Heart left ventricle (tissue), 16 donors: ENCODE results near the gene CHN2. TPM values are rescaled to one million over a fixed set of nuclear protein-coding genes. Genes with fewer than 3 reads are reported as not detected.

Experiments
- ATAC-seq, 4 donors: fragments of 200-7000 bp; cut with Tn5 transposase; one replicate each; pipeline ENCODE4 v1.9.1; 2020 to 2022; ENCODE audit warnings: moderate library complexity in 4 of 4, mild to moderate bottlenecking in 3 of 4, moderate number of reproducible peaks in 1 of 4
- DNase-seq, 5 donors: peaks; one replicate each; pipeline ENCODE4 v3.0.0-alpha.2; 2020
- H3K27ac ChIP-seq, 12 donors: fragments of 200-600 bp; sonication (generic) in 4 of 12; one replicate each; pipeline versions ENCODE4 v1.5.0 to v1.8.0; 2016 to 2022; ENCODE audit warnings: mild to moderate bottlenecking in 2 of 12
- H3K27me3 ChIP-seq, 9 donors: fragments of 200-600 bp; sonication (generic) in 2 of 9; one replicate each; pipeline versions ENCODE4 v1.5.1 to v1.8.0; 2016 to 2022; ENCODE audit warnings: mild to moderate bottlenecking in 3 of 9
- H3K36me3 ChIP-seq, 9 donors: fragments of 200-600 bp; sonication (generic) in 2 of 9; one replicate each; pipeline versions ENCODE4 v1.5.0 to v1.8.0; 2018 to 2022; ENCODE audit warnings: mild to moderate bottlenecking in 2 of 9
- H3K4me1 ChIP-seq, 12 donors: fragments of 200-600 bp; sonication (generic) in 4 of 12; one replicate each; pipeline versions ENCODE4 v1.5.0 to v1.8.0; 2016 to 2022; ENCODE audit warnings: mild to moderate bottlenecking in 3 of 12
- H3K4me3 ChIP-seq, 12 donors: fragments of 200-600 bp; sonication (generic) in 4 of 12; one replicate each; pipeline versions ENCODE4 v1.5.0 to v1.8.0; 2017 to 2022; ENCODE audit warnings: mild to moderate bottlenecking in 9 of 12, moderate library complexity in 4 of 12
- H3K9me3 ChIP-seq, 12 donors: fragments of 200-600 bp; sonication (generic) in 4 of 12; one replicate each; pipeline versions ENCODE4 v1.5.0 to v1.8.0; 2016 to 2022; ENCODE audit warnings: mild to moderate bottlenecking in 1 of 12
- POLR2A ChIP-seq, 2 donors: fragments of 450-650 bp; IDR thresholded peaks; one replicate each; pipeline ENCODE4 v1.6.1; 2017; ENCODE audit warnings: antibody characterized with exemption in 2 of 2, mild to moderate bottlenecking in 2 of 2, moderate library complexity in 2 of 2
- WGBS, 4 donors: extraction: QIAGEN DNeasy Blood & Tissue Kit in 2 of 4; methylation state at CpG; one replicate each; pipeline versions ENCODE4 v1.1.5 to v1.1.7; 2013 to 2018; 5-methylcytosine and 5-hydroxymethylcytosine counted together
- intact Hi-C, 10 donors: fragments of 100-400 bp; cut with DNase I; formaldehyde crosslinking; loops; one replicate each; pipeline versions ENCODE4 v1.11.1 to v1.14.2; 2022
- polyA plus RNA-seq, 2 donors: library from polyadenylated mRNA; stranded (reverse); fragments of 200-250 nt; gene quantifications; one replicate each; pipeline ENCODE4 v1.2.3, GENCODE V29; 2013
- total RNA-seq, 9 donors: library from RNA; depleted of rRNA in 2 of 9; stranded (reverse); fragments of >200 nt in 2 of 9; fragmentation: NEBNext Ultra II Directional in 3 of 9; extraction: Animal tissue kit (Norgen Biotek cat#: 25700) in 3 of 9; gene quantifications; one replicate each; pipeline versions ENCODE4 v1.1.0 to v1.2.4, GENCODE V29; 2016 to 2023
- TF ChIP-seq, protein P1 (sequence below), 12 donors: fragments of 200-600 bp; sonication (generic) in 4 of 12; IDR thresholded peaks; one replicate each; pipeline versions ENCODE4 v1.5.0 to v1.8.0; 2018 to 2022; ENCODE audit warnings: antibody characterized with exemption in 12 of 12, mild to moderate bottlenecking in 5 of 12
- donor health status: ischemic (EF 13 %, LVEDD 7.1; RV severe dilation, severe dysfunction).
- donor health status: healthy with polysubstance abuse.
- donor health status: DM: no; HTN: yes; CAD: no.
- donor health status: DM: no; HTN: no; CAD: no.
- donor health status: ischemic (EF 25% LVEDD 6.9; RV normal size, moderate dysfunction).
- donor health status: ischemic (EF 25% LVEDD 5.7; RV mildly dilated, moderate dysfunction).
- donor health status: healthy.
- donor health status: DM: yes; HTN: yes; CAD: no.
- donor health status: ischemic (EF 35%, LVEDD 5.7; RV mildly dilated, moderate dysfunction).
- donor health status: nonischemic (EF 11% LVEDD 7.7; RV severe dilation, severe dysfunction).
- donor health status: DM: yes; HTN: yes; CAD: no.
- donor health status: PGD.
- donor health status: ischemic (EF 29% LVEDD 5.4; RV normal size, mild dysfunction).
- donor health status: nonischemic (EF 23%, LVEDD 6.1; RV moderate dilation, normal function).

CHN2 gene
- total and polyA plus RNA-seq, 11 donors, result 11.2 to 54.4 (median 33.6) TPM

DNA sequence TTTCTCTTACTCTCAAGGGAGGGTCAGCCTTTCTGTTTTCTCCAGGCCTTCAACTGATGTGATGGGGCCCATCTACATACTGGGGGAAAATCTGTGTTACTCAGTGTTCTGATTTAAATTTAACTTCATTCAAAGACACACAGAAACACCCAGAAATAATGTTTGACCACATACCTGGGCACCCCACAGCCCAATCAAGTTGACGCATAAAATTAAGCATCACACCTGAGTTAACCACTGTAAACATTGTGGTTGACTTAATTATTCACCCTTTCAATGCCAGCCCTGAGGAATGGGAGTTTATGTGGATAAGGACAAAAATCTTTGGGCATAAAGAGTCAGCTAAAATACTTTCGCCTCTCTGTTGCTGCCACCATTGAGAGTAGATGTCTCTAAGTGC is 10.0 kb upstream of the CHN2 start:
- H3K4me1 ChIP-seq, result peaks cover 0 to 1% (median 0%) of the 10 kb centered on the region in 12 donors
- ATAC-seq (no peak), DNase-seq (no peak)
- intact Hi-C loops, result loop anchor here in 1 of 10 donors (10.0 kb wide), 1 partner anchor 260 kb away; no protein-coding TSS in a partner anchor
- TF ChIP-seq, protein P1, sequence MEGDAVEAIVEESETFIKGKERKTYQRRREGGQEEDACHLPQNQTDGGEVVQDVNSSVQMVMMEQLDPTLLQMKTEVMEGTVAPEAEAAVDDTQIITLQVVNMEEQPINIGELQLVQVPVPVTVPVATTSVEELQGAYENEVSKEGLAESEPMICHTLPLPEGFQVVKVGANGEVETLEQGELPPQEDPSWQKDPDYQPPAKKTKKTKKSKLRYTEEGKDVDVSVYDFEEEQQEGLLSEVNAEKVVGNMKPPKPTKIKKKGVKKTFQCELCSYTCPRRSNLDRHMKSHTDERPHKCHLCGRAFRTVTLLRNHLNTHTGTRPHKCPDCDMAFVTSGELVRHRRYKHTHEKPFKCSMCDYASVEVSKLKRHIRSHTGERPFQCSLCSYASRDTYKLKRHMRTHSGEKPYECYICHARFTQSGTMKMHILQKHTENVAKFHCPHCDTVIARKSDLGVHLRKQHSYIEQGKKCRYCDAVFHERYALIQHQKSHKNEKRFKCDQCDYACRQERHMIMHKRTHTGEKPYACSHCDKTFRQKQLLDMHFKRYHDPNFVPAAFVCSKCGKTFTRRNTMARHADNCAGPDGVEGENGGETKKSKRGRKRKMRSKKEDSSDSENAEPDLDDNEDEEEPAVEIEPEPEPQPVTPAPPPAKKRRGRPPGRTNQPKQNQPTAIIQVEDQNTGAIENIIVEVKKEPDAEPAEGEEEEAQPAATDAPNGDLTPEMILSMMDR (IDR thresholded peaks at IDR 0.05), result no peak
- TF ChIP-seq POLR2A (IDR thresholded peaks at IDR 0.05), result no peak
- WGBS, 4 donors, result 93 to 98% (median 97%) methylated on average over 2 of the region's 2 CpGs
- H3K27me3 ChIP-seq, result peaks cover 0 to 6% (median 0%) of the 10 kb centered on the region in 9 donors
- H3K9me3 ChIP-seq, result no peaks in the 10 kb centered on the region
- H3K4me3 ChIP-seq, result no peak overlapping the region
- no peaks in the 10 kb centered on the region for H3K36me3 ChIP-seq
- H3K27ac ChIP-seq, result no peak overlapping the region

DNA sequence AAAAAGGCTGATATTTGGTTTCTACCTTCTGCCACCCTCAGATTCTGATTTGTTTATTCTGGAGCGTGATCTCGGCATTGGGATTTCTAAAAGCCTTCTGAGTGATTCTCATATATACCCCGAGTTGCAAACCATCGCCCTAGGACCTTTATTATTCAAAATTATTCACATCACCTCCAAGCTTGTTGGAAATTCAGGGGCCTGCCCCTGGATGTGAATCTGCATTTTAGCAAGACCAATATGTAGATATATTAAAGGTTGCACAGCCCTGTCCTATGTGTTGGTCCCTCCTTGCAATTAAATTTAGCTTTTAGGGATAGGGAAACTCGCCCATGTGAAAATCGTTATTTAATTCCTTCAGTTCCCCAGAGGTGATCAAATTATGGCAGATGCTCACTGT is 9.0 kb upstream of the CHN2 start:
- H3K27me3 ChIP-seq, result peaks cover 0 to 6% (median 0%) of the 10 kb centered on the region in 9 donors
- no peak for ATAC-seq
- no peaks in the 10 kb centered on the region for H3K9me3 ChIP-seq
- H3K4me3 ChIP-seq, result no peak overlapping the region
- H3K27ac ChIP-seq, result no peak overlapping the region
- H3K36me3 ChIP-seq, result no peaks in the 10 kb centered on the region
- TF ChIP-seq, protein P1 (IDR thresholded peaks at IDR 0.05), result no peak
- TF ChIP-seq POLR2A (IDR thresholded peaks at IDR 0.05), result no peak
- intact Hi-C loops, result loop anchor here in 5 of 10 donors (5.0 to 10.0 kb wide), 5 partner anchors 78 to 263 kb away; no protein-coding TSS in a partner anchor
- DNase-seq, result no peak
- WGBS, 4 donors, result 88 to 90% (median 90%) methylated on average over 6 of the region's 6 CpGs
- peaks cover 0 to 7% (median 0%) of the 10 kb centered on the region in 12 donors for H3K4me1 ChIP-seq

DNA sequence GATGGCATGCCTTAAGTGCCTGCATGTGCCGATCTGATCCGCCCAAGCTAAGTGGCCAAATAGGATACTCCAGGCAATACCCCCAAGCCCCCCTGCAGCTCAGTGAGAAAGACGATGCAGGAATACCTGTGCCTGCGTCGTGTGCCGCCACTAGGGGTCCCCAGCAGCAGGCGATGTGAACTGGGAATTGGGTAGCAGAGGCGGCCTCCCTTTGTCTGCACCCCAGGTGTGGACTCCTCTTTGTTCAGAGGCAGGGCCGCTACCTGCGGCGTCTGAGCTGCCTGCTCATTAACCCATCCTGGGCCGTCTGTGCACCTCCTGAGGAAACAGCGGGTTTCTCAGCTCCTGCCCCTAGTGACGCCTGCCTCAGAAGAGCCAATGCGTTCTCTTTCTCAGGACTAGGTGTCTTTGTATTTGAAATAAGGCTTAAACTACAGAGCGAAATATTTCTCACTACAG is 4.8 kb upstream of the CHN2 start:
- Histone ChIP-seq H3K9me3 (no peaks in the 10 kb centered on the region), H3K27ac (no peak overlapping the region), H3K4me3 (no peak overlapping the region), H3K36me3 (no peaks in the 10 kb centered on the region), H3K27me3 (peaks cover 0 to 10% (median 0%) of the 10 kb centered on the region in 9 donors), H3K4me1 (peaks cover 0 to 21% (median 2%) of the 10 kb centered on the region in 12 donors)
- TF ChIP-seq, protein P1 (IDR thresholded peaks at IDR 0.05), result peak; percentile 69 to 86 (median 78)
- no peak for TF ChIP-seq POLR2A (IDR thresholded peaks at IDR 0.05)
- ATAC-seq (peak; percentile 56 to 76 (median 66)), DNase-seq (peak; percentile 51 to 77 (median 60))
- intact Hi-C loops, result loop anchor here (1.0 to 10.0 kb wide), 14 partner anchors 65 to 267 kb away; no protein-coding TSS in a partner anchor
- WGBS, 4 donors, result 20 to 28% (median 22%) methylated on average over 16 of the region's 16 CpGs

DNA sequence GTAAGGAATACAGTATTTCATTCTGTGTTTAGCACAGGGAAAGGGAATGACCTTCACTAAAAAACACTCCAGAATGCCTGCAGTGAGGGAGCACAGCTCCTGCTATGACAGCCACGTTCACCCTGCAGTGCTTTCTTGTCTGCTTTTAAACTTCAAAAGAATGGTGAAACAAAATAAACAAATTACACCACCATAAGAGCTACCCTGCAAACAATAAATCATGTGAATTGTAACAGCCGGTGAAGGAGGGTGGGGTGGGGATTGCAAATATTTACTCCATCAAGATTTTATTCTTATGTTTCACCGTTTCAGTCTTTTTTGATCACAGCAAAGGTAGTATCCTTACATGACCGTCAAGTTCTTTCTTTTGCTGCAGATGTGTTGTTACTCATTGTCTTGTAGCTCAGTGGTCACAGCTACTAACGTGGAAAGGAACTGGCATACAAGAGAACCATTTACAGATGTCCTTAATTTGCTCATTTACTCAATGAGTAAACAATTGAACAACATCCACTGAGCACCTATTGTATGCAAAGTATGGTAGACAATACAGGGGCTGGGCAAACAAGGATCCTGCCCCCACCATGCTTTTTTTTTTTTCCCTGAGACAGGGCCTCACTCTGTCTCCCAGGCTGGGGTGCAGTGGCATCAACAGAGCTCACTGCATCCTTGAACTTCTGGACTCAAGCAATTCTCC is 4.1 kb upstream of the CHN2 start:
- intact Hi-C loops, result loop anchor here in 9 of 10 donors (2.0 to 10.0 kb wide), 12 partner anchors 66 to 268 kb away; no protein-coding TSS in a partner anchor
- WGBS, 4 donors, result 76 to 84% (median 80%) methylated on average over 5 of the region's 5 CpGs
- peaks cover 0 to 10% (median 0%) of the 10 kb centered on the region in 9 donors for H3K27me3 ChIP-seq
- no peak overlapping the region for H3K27ac ChIP-seq
- H3K36me3 ChIP-seq, result no peaks in the 10 kb centered on the region
- no peak for DNase-seq
- no peak for TF ChIP-seq POLR2A (IDR thresholded peaks at IDR 0.05)
- TF ChIP-seq, protein P1 (IDR thresholded peaks at IDR 0.05), result no peak
- H3K9me3 ChIP-seq, result no peaks in the 10 kb centered on the region
- peaks cover 0 to 27% (median 2%) of the 10 kb centered on the region in 12 donors for H3K4me1 ChIP-seq
- no peak for ATAC-seq
- H3K4me3 ChIP-seq, result no peak overlapping the region
